Endodermal cell (in vitro differentiated cells): ENCODE measurements around the gene INSYN2B. TPM values are rescaled to one million over a fixed set of nuclear protein-coding genes. Genes with fewer than 3 reads are reported as not detected.

Source experiments
- DNase-seq: peaks from one replicate; pipeline ENCODE4 v3.0.0-alpha.2; 2017
- H3K27ac ChIP-seq: 2 replicates; pipeline ENCODE4 v1.5.1; 2013; ENCODE audit warnings: mild to moderate bottlenecking, low read depth, low read length, moderate library complexity
- H3K27me3 ChIP-seq: 2 replicates; pipeline ENCODE4 v1.6.1; 2013; ENCODE audit warnings: mild to moderate bottlenecking, low read length, moderate library complexity; ENCODE audit not compliant: insufficient read depth, control insufficient read depth, poor library complexity, severe bottlenecking
- H3K36me3 ChIP-seq: 2 replicates; pipeline ENCODE4 v1.7.0; 2013; ENCODE audit warnings: mild to moderate bottlenecking, low read length, moderate library complexity; ENCODE audit not compliant: control insufficient read depth, insufficient read depth
- H3K4me1 ChIP-seq: one replicate; pipeline ENCODE4 v1.7.0; 2013; ENCODE audit warnings: low read length; ENCODE audit not compliant: control insufficient read depth, insufficient read depth
- H3K4me3 ChIP-seq: 2 replicates; pipeline ENCODE4 v1.5.1; 2013; ENCODE audit warnings: mild to moderate bottlenecking, low read length, moderate library complexity
- H3K9ac ChIP-seq: 2 replicates; pipeline ENCODE4 v1.6.1; 2013; ENCODE audit warnings: mild to moderate bottlenecking, low read length, moderate library complexity; ENCODE audit not compliant: poor library complexity, severe bottlenecking; ENCODE audit errors: extremely low read depth
- H3K9me3 ChIP-seq: 2 replicates; pipeline ENCODE4 v1.6.1; 2013; ENCODE audit warnings: mild to moderate bottlenecking, low read length, moderate library complexity; ENCODE audit not compliant: control insufficient read depth
- H3K27ac Mint-ChIP-seq: 2 replicates; pipeline ENCODE4 v1.8.0; 2020; ENCODE audit warnings: mixed read lengths
- H3K27me3 Mint-ChIP-seq: 2 replicates; pipeline ENCODE4 v1.8.0; 2021; ENCODE audit warnings: mild to moderate bottlenecking, mixed read lengths; ENCODE audit not compliant: insufficient read depth
- H3K36me3 Mint-ChIP-seq: 2 replicates; pipeline ENCODE4 v1.8.0; 2020; ENCODE audit warnings: low read depth, mixed read lengths
- H3K4me1 Mint-ChIP-seq: 2 replicates; pipeline ENCODE4 v1.8.0; 2020; ENCODE audit warnings: mixed read lengths
- H3K4me3 Mint-ChIP-seq: 2 replicates; pipeline ENCODE4 v1.8.0; 2020; ENCODE audit warnings: mild to moderate bottlenecking, moderate library complexity, mixed read lengths
- H3K9me3 Mint-ChIP-seq: 2 replicates; pipeline ENCODE4 v1.8.0; 2020; ENCODE audit warnings: mild to moderate bottlenecking, mixed read lengths
- CTCF ChIP-seq: fragments of 200-600 bp; sonication (generic); conservative IDR thresholded peaks from 2 replicates; pipeline ENCODE4 v1.5.0; 2021; ENCODE audit warnings: antibody characterized with exemption, mild to moderate bottlenecking
- WGBS, 2 experiments: methylation state at CpG; one replicate each; pipeline versions ENCODE4 v1.1.5 to v1.1.7; 2013; ENCODE audit warnings: missing lambda C conversion rate in 2 of 2, mixed read lengths in 1 of 2; ENCODE audit not compliant: insufficient coverage in 1 of 2, insufficient read length in 1 of 2; 5-methylcytosine and 5-hydroxymethylcytosine counted together
- total RNA-seq, 2 donors: library from RNA; stranded (reverse); fragmentation: NEBNext Ultra II Directional in 1 of 2; extraction: Animal tissue kit (Norgen Biotek cat#: 25700) in 1 of 2; gene quantifications; 2 replicates in 1 of 2; 3 replicates in 1 of 2; pipeline ENCODE4 v1.2.1, GENCODE V29; 2021

Gene INSYN2B
- total RNA-seq, 2 donors from 2014 or later = not detected

- no peak for TF ChIP-seq CTCF
- Histone ChIP-seq H3K27ac (no peak overlapping the region), H3K36me3 (no peaks in the 10 kb centered on the region), H3K4me1 (peaks cover 8% of the 10 kb centered on the region), H3K9me3 (no peaks in the 10 kb centered on the region), H3K4me3 (no peak overlapping the region), H3K9ac (no peak overlapping the region), H3K27me3 (peaks cover 4% of the 10 kb centered on the region)
- Mint-ChIP-seq H3K4me3 (no peak overlapping the region), H3K36me3 (no peaks in the 10 kb centered on the region), H3K4me1 (peaks cover 39% of the 10 kb centered on the region), H3K27ac (no peak overlapping the region), H3K9me3 (no peaks in the 10 kb centered on the region), H3K27me3 (peaks cover 23% of the 10 kb centered on the region)
- no peak for DNase-seq
- 83 to 94% methylated on average over 1 of the region's 1 CpG for WGBS, 2 experiments
These were observed 75.3 kb downstream of the INSYN2B start for GRCh38 chr5:169905017-169905416.

- WGBS, 2 experiments = 64 to 73% methylated on average over 3 to 5 of the region's 5 CpGs
- Histone ChIP-seq H3K27me3 (peaks cover 4% of the 10 kb centered on the region), H3K4me3 (no peak overlapping the region), H3K9me3 (no peaks in the 10 kb centered on the region), H3K36me3 (no peaks in the 10 kb centered on the region), H3K27ac (no peak overlapping the region), H3K4me1 (peaks cover 8% of the 10 kb centered on the region), H3K9ac (no peak overlapping the region)
- no peaks in the 10 kb centered on the region for H3K36me3 Mint-ChIP-seq
- peaks cover 21% of the 10 kb centered on the region for H3K27me3 Mint-ChIP-seq
- no peak for TF ChIP-seq CTCF
- H3K4me3 Mint-ChIP-seq = no peak overlapping the region
- H3K4me1 Mint-ChIP-seq = peaks cover 35% of the 10 kb centered on the region
- DNase-seq = peak; percentile 58
- H3K9me3 Mint-ChIP-seq = no peaks in the 10 kb centered on the region
- H3K27ac Mint-ChIP-seq = no peak overlapping the region
These were observed 75.8 kb downstream of the INSYN2B start for GRCh38 chr5:169904508-169904907.

GRCh38 chr5:169904059-169904458, 76.2 kb downstream of the INSYN2B start:
- Histone ChIP-seq H3K36me3 (no peaks in the 10 kb centered on the region), H3K9me3 (no peaks in the 10 kb centered on the region), H3K9ac (no peak overlapping the region), H3K4me1 (peaks cover 8% of the 10 kb centered on the region), H3K27ac (no peak overlapping the region), H3K4me3 (no peak overlapping the region), H3K27me3 (peaks cover 4% of the 10 kb centered on the region)
- no peak overlapping the region for H3K4me3 Mint-ChIP-seq
- DNase-seq = no peak
- no peaks in the 10 kb centered on the region for H3K9me3 Mint-ChIP-seq
- no peak for TF ChIP-seq CTCF
- no peak overlapping the region for H3K27ac Mint-ChIP-seq
- peaks cover 34% of the 10 kb centered on the region for H3K4me1 Mint-ChIP-seq
- WGBS, 2 experiments = 80 to 83% methylated on average over 1 to 2 of the region's 2 CpGs
- no peaks in the 10 kb centered on the region for H3K36me3 Mint-ChIP-seq
- peaks cover 20% of the 10 kb centered on the region for H3K27me3 Mint-ChIP-seq
